HCT116 (cell line): ENCODE data around the gene ITSN1. TPM values are rescaled to one million over a fixed set of nuclear protein-coding genes. Genes with fewer than 3 reads are reported as not detected.
A peak's percentile ranks its signal among the peaks of the same experiment; 100 is the strongest.

Source experiments
- ATAC-seq: fragments of 200-7000 bp; cut with Tn5 transposase; 2 replicates; pipeline ENCODE4 v1.9.1; 2020; ENCODE audit warnings: mild to moderate bottlenecking, moderate library complexity
- BruUV-seq: library from RNA; stranded (reverse); fragments of 400-500 nt; replicated peaks from 2 replicates; lab custom pipeline; 2021; lab: Mats Ljungman, UMichigan
- CTCF ChIA-PET: fragments of 300-600 bp; sonication (Branson Sonifier 250); formaldehyde crosslinking; loops from one replicate; lab custom pipeline; 2021; ENCODE audit warnings: antibody characterized with exemption; lab: Charles Lee
- POLR2A ChIA-PET: fragments of 300-600, 350-600 bp; sonication (Branson Sonifier 250); formaldehyde crosslinking; loops from one replicate; lab custom pipeline; 2021; ENCODE audit warnings: antibody characterized with exemption; lab: Charles Lee
- RAD21 ChIA-PET, 2 experiments: fragments of 300-600 bp; sonication (Branson Sonifier 250); formaldehyde crosslinking; loops; one replicate each; lab custom pipeline; 2023; ENCODE audit warnings: low total read pairs in 2 of 2; ENCODE audit not compliant: uncharacterized antibody in 2 of 2, unreplicated experiment in 2 of 2, low non-redundant PET in 1 of 2; lab: Charles Lee
- DNase-seq: peaks from one replicate; pipeline ENCODE4 v3.0.0-alpha.2; 2010; ENCODE audit warnings: low read depth, low spot score
- H2AFZ ChIP-seq: fragments of 200-600 bp; shearing (Covaris generic), sonication (generic); 2 replicates; pipeline ENCODE4 v1.6.1; 2017; ENCODE audit warnings: low read depth, mixed run types, mixed read lengths, antibody characterized with exemption, low read length; ENCODE audit not compliant: poor library complexity, severe bottlenecking
- H3K27ac ChIP-seq: 2 replicates; pipeline ENCODE4 v1.5.1; 2012; ENCODE audit warnings: low read depth, low read length
- H3K27me3 ChIP-seq: fragments of 200-600 bp; sonication (generic); 2 replicates; pipeline ENCODE4 v1.6.1; 2016; ENCODE audit warnings: mixed run types, low read length, mixed read lengths; ENCODE audit not compliant: insufficient read depth
- H3K36me3 ChIP-seq, 2 experiments: fragments of 200-500 bp in 1 of 2; fragments of 200-600 bp in 1 of 2; sonication (Bioruptor generic) in 1 of 2; sonication (generic) in 1 of 2; 2 replicates each; pipeline versions ENCODE4 v1.5.1 to v1.6.1; 2014 to 2016; ENCODE audit warnings: low read length in 2 of 2, inconsistent platforms in 1 of 2, mixed read lengths in 1 of 2, mixed run types in 1 of 2; ENCODE audit not compliant: insufficient read depth in 2 of 2, control insufficient read depth in 1 of 2
- H3K4me1 ChIP-seq, 2 experiments: fragments of 200-600 bp in 1 of 2; sonication (generic) in 1 of 2; 2 replicates each; pipeline versions ENCODE4 v1.5.1 to v1.6.1; 2012 to 2017; ENCODE audit warnings: low read length in 2 of 2, inconsistent platforms in 1 of 2, mild to moderate bottlenecking in 1 of 2, mixed read lengths in 1 of 2, mixed run types in 1 of 2, moderate library complexity in 1 of 2; ENCODE audit not compliant: insufficient read depth in 2 of 2, control insufficient read depth in 1 of 2
- H3K4me2 ChIP-seq: fragments of 200-600 bp; sonication (generic); 2 replicates; pipeline ENCODE4 v1.6.1; 2017; ENCODE audit warnings: mixed run types, low read length, mixed read lengths
- H3K4me3 ChIP-seq, 2 experiments: fragments of 200-600 bp in 1 of 2; sonication (generic) in 1 of 2; replicated peaks in 1 of 2; 2 replicates each; pipeline ENCODE4 v1.5.1; 2011 to 2016; ENCODE audit warnings: low read length in 2 of 2, control low read depth in 1 of 2, low read depth in 1 of 2, mild to moderate bottlenecking in 1 of 2, mixed read lengths in 1 of 2, mixed run types in 1 of 2
- H3K79me2 ChIP-seq: fragments of 200-600 bp; sonication (generic); 2 replicates; pipeline ENCODE4 v1.6.1; 2017; ENCODE audit warnings: mild to moderate bottlenecking, mixed run types, low read length, moderate library complexity, mixed read lengths; ENCODE audit not compliant: insufficient read depth
- H3K9ac ChIP-seq: fragments of 200-600 bp; sonication (generic); 2 replicates; pipeline ENCODE4 v1.6.1; 2016; ENCODE audit warnings: low read length, mixed read lengths
- H3K9me2 ChIP-seq: fragments of 200-600 bp; sonication (generic), shearing (Covaris generic); 2 replicates; pipeline ENCODE4 v1.6.1; 2017; ENCODE audit warnings: mixed run types, mild to moderate bottlenecking, moderate library complexity; ENCODE audit not compliant: insufficient read depth
- H3K9me3 ChIP-seq, 2 experiments: fragments of 200-500 bp in 1 of 2; fragments of 200-600 bp in 1 of 2; sonication (Bioruptor generic) in 1 of 2; sonication (generic) in 1 of 2; 2 replicates each; pipeline ENCODE4 v1.6.1; 2014 to 2017; ENCODE audit warnings: low read length in 2 of 2, mixed read lengths in 2 of 2, inconsistent platforms in 1 of 2, low read depth in 1 of 2, mild to moderate bottlenecking in 1 of 2, mixed run types in 1 of 2, moderate library complexity in 1 of 2; ENCODE audit not compliant: control insufficient read depth in 1 of 2, insufficient read depth in 1 of 2
- H4K20me1 ChIP-seq: fragments of 200-600 bp; sonication (generic), shearing (Covaris generic); 2 replicates; pipeline ENCODE4 v1.6.1; 2017; ENCODE audit warnings: mixed run types, mild to moderate bottlenecking, moderate library complexity; ENCODE audit not compliant: insufficient read depth
- CBX3 ChIP-seq: IDR thresholded peaks from 2 replicates; pipeline ENCODE4 v1.6.1; 2012; ENCODE audit warnings: low read depth
- CTCF ChIP-seq, 3 experiments: fragments of 200-600 bp in 1 of 3; sonication (generic) in 1 of 3; IDR thresholded peaks in 2 of 3; conservative IDR thresholded peaks in 1 of 3; 2 replicates each; pipeline ENCODE4 v1.5.1; 2012 to 2017; ENCODE audit warnings: low read depth in 2 of 3, low read length in 2 of 3, antibody characterized with exemption in 1 of 3, borderline replicate concordance in 1 of 3, control low read depth in 1 of 3, mild to moderate bottlenecking in 1 of 3, mixed read lengths in 1 of 3, mixed run types in 1 of 3, moderate library complexity in 1 of 3; ENCODE audit not compliant: insufficient read depth in 1 of 3
- ELF1 ChIP-seq: IDR thresholded peaks from 2 replicates; pipeline ENCODE4 v1.6.1; 2012; ENCODE audit warnings: low read depth, borderline replicate concordance
- POLR2AphosphoS5 ChIP-seq: IDR thresholded peaks from 2 replicates; pipeline ENCODE4 v1.6.1; 2011; ENCODE audit warnings: mild to moderate bottlenecking, low read depth, low read length, moderate library complexity
- REST ChIP-seq: IDR thresholded peaks from 2 replicates; pipeline ENCODE4 v1.6.1; 2012; ENCODE audit warnings: low read depth
- YY1 ChIP-seq: IDR thresholded peaks from 2 replicates; pipeline ENCODE4 v1.6.1; 2011; ENCODE audit warnings: low read length, low read depth, moderate library complexity, mild to moderate bottlenecking; ENCODE audit not compliant: insufficient replicate concordance; ENCODE audit errors: extremely low read depth
- ZNF274 ChIP-seq: fragments of 200-500 bp; sonication (Bioruptor generic); IDR thresholded peaks from 2 replicates; pipeline ENCODE4 v1.6.1; 2014; ENCODE audit warnings: mild to moderate bottlenecking, low read depth, low read length, inconsistent platforms
- intact Hi-C: fragments of 100-400 bp; cut with micrococcal nuclease; formaldehyde crosslinking; loops from 2 replicates; pipeline ENCODE4 v1.10.0; 2022
- total RNA-seq: library from RNA; stranded (reverse); gene quantifications from one replicate; pipeline ENCODE4 v1.2.1, GENCODE V29; 2021; ENCODE audit not compliant: unreplicated experiment

Gene ITSN1
- total RNA-seq, 1 experiment from 2014 or later = 25.8 TPM

GRCh38 chr21:33682992-33683627 is 40.8 kb downstream of the ITSN1 start (continued):
- no peak for TF ChIP-seq REST
- TF ChIP-seq CBX3 = peak; percentile 71; the same call in 1 of the 2 replicates

- Histone ChIP-seq H3K79me2 (peaks cover 74% of the 10 kb centered on the region), H3K27me3 (no peaks in the 10 kb centered on the region), H3K4me1 (peaks cover 43 to 60% of the 10 kb centered on the region in 2 experiments), H3K4me2 (peak overlapping the region; percentile 61), H3K9ac (peak overlapping the region; percentile 38), H3K36me3 (no peaks in the 10 kb centered on the region), H4K20me1 (no peaks in the 10 kb centered on the region), H3K9me2 (no peaks in the 10 kb centered on the region), H3K4me3 (peak overlapping the region in 1 of 2 experiments; percentile 30; a peak in 1 of 4 replicates), H3K27ac (peak overlapping the region; percentile 62; the same call in 1 of the 2 replicates), H2AFZ (no peak overlapping the region), H3K9me3 (no peaks in the 10 kb centered on the region)
- TF ChIP-seq CBX3 (no peak), REST (no peak), POLR2AphosphoS5 (no peak), ZNF274 (no peak), CTCF (IDR thresholded peaks at IDR 0.05 in 2 of 3, conservative IDR thresholded peaks at IDR 0.05 in 1 of 3; ENCODE audit: borderline replicate concordance in 1 of 3, insufficient read depth in 1 of 3, low read depth in 2 of 3, low read length in 2 of 3) (no peak), YY1 (no peak), ELF1 (no peak)
- intact Hi-C loops = no loop called here
- BruUV-seq = no TSS peak
- DNase-seq = no peak
- ChIA-PET POLR2A (no interaction called here), CTCF (no interaction called here), RAD21 (no interaction called here)
- ATAC-seq = no peak
These were observed 41.8 kb downstream of the ITSN1 start for GRCh38 chr21:33684068-33684467.
